Measurements from ENCODE around the gene KCTD15. TPM values are rescaled to one million over a fixed set of nuclear protein-coding genes. Genes with fewer than 3 reads are reported as not detected.

Gene KCTD15
- total and polyA plus RNA-seq, 4 donors = 0.89 to 13.8 (median 8.1) TPM

DNA sequence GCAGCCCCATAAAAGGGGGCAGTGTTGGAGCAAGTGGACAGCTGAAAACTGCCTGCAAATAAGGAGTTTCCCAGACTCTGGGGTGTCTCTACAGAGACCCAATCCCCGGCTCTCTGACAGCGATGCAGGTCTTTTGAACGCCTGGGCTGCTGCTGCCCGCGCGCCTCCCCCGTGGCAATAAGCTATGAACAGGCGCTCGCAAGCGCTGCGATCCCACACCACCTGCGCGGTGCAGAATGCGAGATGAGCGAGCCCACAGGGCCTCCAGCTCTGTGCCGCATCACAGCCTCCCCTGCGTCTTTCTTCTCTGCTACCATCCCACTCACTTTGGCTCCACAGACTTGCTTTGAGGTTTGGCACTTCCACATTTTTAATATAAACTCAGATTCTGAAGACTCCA, 62.3 kb downstream of the KCTD15 start:
- Histone ChIP-seq H3K9me3 (ENCODE audit: control insufficient read depth in 4 of 4, low read length in 3 of 4) (no peaks in the 10 kb centered on the region), H3K4me3 (ENCODE audit: low read depth in 1 of 3, low read length in 3 of 3) (no peak overlapping the region), H3K9ac (ENCODE audit: low read depth in 1 of 2, low read length in 2 of 2) (no peak overlapping the region), H3K4me1 (ENCODE audit: control insufficient read depth in 4 of 4, insufficient read depth in 4 of 4, low read length in 3 of 4) (no peaks in the 10 kb centered on the region), H3K27me3 (ENCODE audit: control insufficient read depth in 4 of 4, insufficient read depth in 4 of 4, low read length in 3 of 4) (no peaks in the 10 kb centered on the region), H3K36me3 (ENCODE audit: control insufficient read depth in 4 of 4, insufficient read depth in 3 of 4, low read depth in 1 of 4, low read length in 3 of 4) (no peaks in the 10 kb centered on the region), H3K27ac (ENCODE audit: low read depth in 1 of 2, low read length in 2 of 2) (no peak overlapping the region)
- 79% methylated on average over 17 of the region's 17 CpGs for whole genome bisulfite sequencing
- no peak for DNase-seq (ENCODE audit: low spot score)
- TF ChIP-seq YY1 (IDR thresholded peaks at IDR 0.05) = no peak
- no peak for TF ChIP-seq EGR1 (IDR thresholded peaks at IDR 0.05; ENCODE audit: low read depth in 2 of 2)
- TF ChIP-seq SP1 (IDR thresholded peaks at IDR 0.05) = no peak
- no peak for TF ChIP-seq NR2F2 (IDR thresholded peaks at IDR 0.05)
- no peak for TF ChIP-seq FOXA2 (IDR thresholded peaks at IDR 0.05)
- TF ChIP-seq FOXA1 (IDR thresholded peaks at IDR 0.05) = no peak
- TF ChIP-seq, protein P1, sequence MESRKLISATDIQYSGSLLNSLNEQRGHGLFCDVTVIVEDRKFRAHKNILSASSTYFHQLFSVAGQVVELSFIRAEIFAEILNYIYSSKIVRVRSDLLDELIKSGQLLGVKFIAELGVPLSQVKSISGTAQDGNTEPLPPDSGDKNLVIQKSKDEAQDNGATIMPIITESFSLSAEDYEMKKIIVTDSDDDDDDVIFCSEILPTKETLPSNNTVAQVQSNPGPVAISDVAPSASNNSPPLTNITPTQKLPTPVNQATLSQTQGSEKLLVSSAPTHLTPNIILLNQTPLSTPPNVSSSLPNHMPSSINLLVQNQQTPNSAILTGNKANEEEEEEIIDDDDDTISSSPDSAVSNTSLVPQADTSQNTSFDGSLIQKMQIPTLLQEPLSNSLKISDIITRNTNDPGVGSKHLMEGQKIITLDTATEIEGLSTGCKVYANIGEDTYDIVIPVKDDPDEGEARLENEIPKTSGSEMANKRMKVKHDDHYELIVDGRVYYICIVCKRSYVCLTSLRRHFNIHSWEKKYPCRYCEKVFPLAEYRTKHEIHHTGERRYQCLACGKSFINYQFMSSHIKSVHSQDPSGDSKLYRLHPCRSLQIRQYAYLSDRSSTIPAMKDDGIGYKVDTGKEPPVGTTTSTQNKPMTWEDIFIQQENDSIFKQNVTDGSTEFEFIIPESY (IDR thresholded peaks at IDR 0.05) = no peak
- no peak for TF ChIP-seq TAF1 (conservative IDR thresholded peaks at IDR 0.05)
- TF ChIP-seq HNF4A (conservative IDR thresholded peaks at IDR 0.05) = no peak
- no peak for TF ChIP-seq ATF3 (IDR thresholded peaks at IDR 0.05)
- TF ChIP-seq, protein P2, sequence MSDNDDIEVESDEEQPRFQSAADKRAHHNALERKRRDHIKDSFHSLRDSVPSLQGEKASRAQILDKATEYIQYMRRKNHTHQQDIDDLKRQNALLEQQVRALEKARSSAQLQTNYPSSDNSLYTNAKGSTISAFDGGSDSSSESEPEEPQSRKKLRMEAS (IDR thresholded peaks at IDR 0.05) = no peak
- TF ChIP-seq GABPA (IDR thresholded peaks at IDR 0.05 in 1 of 2, conservative IDR thresholded peaks at IDR 0.05 in 1 of 2) = no peak
- no peak for TF ChIP-seq HNF4G (IDR thresholded peaks at IDR 0.05)
- TF ChIP-seq REST (IDR thresholded peaks at IDR 0.05) = no peak
- no peak for TF ChIP-seq CTCF (IDR thresholded peaks at IDR 0.05; ENCODE audit: low read depth, low read length, missing input control)
- no peak for TF ChIP-seq JUND (IDR thresholded peaks at IDR 0.05)
